Kasumi-1 (cell line): ENCODE results near the gene OR8A1.
A peak's percentile ranks its signal among the peaks of the same experiment; 100 is the strongest.

Experiments
- DNase-seq, 2 experiments: peaks; one replicate each; lab custom pipeline; 2025; lab: John Stamatoyannopoulos, UW

The OR8A1 gene

GRCh38 chr11:124569697-124570096, at the start of gene OR8A1:
Gene OR8A1, plus strand, starts transcription at chr11:124569997. Its CDS starts 123 bp downstream, at chr11:124570120.
- DNase-seq: no peak

- no peak for DNase-seq
These were observed 49.3 kb upstream of the OR8A1 start for GRCh38 chr11:124520550-124520854.

GRCh38 chr11:124533626-124534025, 36.2 kb upstream of the OR8A1 start:
- no peak for DNase-seq

GRCh38 chr11:124534051-124534450, 35.7 kb upstream of the OR8A1 start:
- DNase-seq: no peak

- DNase-seq: no peak
These were observed 34.1 kb upstream of the OR8A1 start for GRCh38 chr11:124535552-124536232.

GRCh38 chr11:124536520-124536919, 33.3 kb upstream of the OR8A1 start:
- peak; percentile 87 to 88 for DNase-seq

- DNase-seq: no peak
These were observed 31.8 kb upstream of the OR8A1 start for GRCh38 chr11:124538019-124538418.

GRCh38 chr11:124541204-124541603, 28.6 kb upstream of the OR8A1 start:
- DNase-seq: no peak

GRCh38 chr11:124543145-124543544, 26.7 kb upstream of the OR8A1 start:
- no peak for DNase-seq

GRCh38 chr11:124543554-124543953, 26.2 kb upstream of the OR8A1 start, which contains the start of gene OR8B12:
Gene OR8B12, minus strand, starts transcription at chr11:124543654. Its CDS starts 0 bp downstream, at chr11:124543654.
- no peak for DNase-seq

GRCh38 chr11:124551189-124551588, 18.6 kb upstream of the OR8A1 start:
- DNase-seq: no peak

- DNase-seq: no peak
These were observed 17.8 kb upstream of the OR8A1 start for GRCh38 chr11:124551987-124552386.

GRCh38 chr11:124556828-124557227, 13.0 kb upstream of the OR8A1 start:
- no peak for DNase-seq

GRCh38 chr11:124570160-124570559, 363 bp downstream of the OR8A1 start:
- DNase-seq: no peak

- no peak for DNase-seq
These were observed 8.1 kb downstream of the OR8A1 start for GRCh38 chr11:124577716-124578427.

- no peak for DNase-seq
These were observed 9.0 kb downstream of the OR8A1 start for GRCh38 chr11:124578761-124579160.

- DNase-seq: no peak
These were observed 12.0 kb downstream of the OR8A1 start for GRCh38 chr11:124581817-124582216.

GRCh38 chr11:124582565-124582964, 12.8 kb downstream of the OR8A1 start:
- no peak for DNase-seq

GRCh38 chr11:124583781-124584180, 14.0 kb downstream of the OR8A1 start:
- no peak for DNase-seq

- no peak for DNase-seq
These were observed 15.0 kb downstream of the OR8A1 start for GRCh38 chr11:124584681-124585372.

- DNase-seq: peak; percentile 71 to 77
These were observed 16.6 kb downstream of the OR8A1 start for GRCh38 chr11:124586238-124586860.

- DNase-seq: no peak
These were observed 21.6 kb downstream of the OR8A1 start for GRCh38 chr11:124591430-124591829.

- DNase-seq: no peak
These were observed 22.8 kb downstream of the OR8A1 start for GRCh38 chr11:124592627-124593026.
